ENCODE data around the gene RIMBP2. TPM values are rescaled to one million over a fixed set of nuclear protein-coding genes. Genes with fewer than 3 reads are reported as not detected.

The RIMBP2 gene
- total and polyA plus RNA-seq, 2 experiments from 2014 or later = 0.31 to 0.37 TPM

DNA sequence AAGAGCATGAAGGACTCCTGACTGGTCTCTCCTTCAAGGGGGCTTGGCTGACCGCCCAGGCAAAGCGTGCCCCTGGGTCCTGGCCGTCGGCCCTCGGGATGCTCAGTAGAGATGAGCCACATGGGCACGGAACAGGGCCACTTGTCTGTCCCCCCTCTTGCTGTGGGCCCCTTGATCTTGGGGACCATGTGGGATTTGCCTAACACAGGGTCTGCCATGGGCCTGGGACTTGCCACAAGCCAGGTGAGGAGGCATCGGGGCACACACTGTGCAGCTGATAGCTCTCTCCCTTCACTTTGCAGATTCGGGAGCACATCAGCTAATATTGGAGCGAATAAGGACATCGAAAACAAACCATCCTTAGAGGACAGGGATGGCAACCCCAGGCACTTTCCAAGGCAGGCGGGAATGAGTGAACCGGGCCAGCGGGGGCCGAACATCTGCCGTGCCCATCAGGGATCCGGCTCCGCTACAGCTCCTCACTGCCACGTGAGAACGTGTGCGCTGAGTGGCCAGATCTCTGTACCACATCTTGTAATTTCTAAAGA lies 290.3 kb downstream of the RIMBP2 start:
- Histone ChIP-seq H4K20me1 (replicated peaks; ENCODE audit: insufficient read depth) (no peaks in the 10 kb centered on the region), H3K4me3 (no peak overlapping the region), H3K27ac (ENCODE audit: low read depth) (no peak overlapping the region), H3K27me3 (ENCODE audit: insufficient read depth) (no peaks in the 10 kb centered on the region), H3K4me1 (ENCODE audit: insufficient read depth) (no peaks in the 10 kb centered on the region), H3K4me2 (no peak overlapping the region), H3K9me2 (ENCODE audit: insufficient read depth) (no peaks in the 10 kb centered on the region), H3F3A (replicated peaks; ENCODE audit: low read depth) (no peaks in the 10 kb centered on the region), H2AFZ (no peak overlapping the region), H3K79me2 (replicated peaks; ENCODE audit: insufficient read depth) (no peaks in the 10 kb centered on the region), H3K36me3 (ENCODE audit: insufficient read depth) (no peaks in the 10 kb centered on the region)
- Mint-ChIP-seq H3K4me3 (no peak overlapping the region), H3K4me1 (no peaks in the 10 kb centered on the region; the same call in 2 of the 3 replicates), H3K36me3 (ENCODE audit: low read depth) (peaks cover 36% of the 10 kb centered on the region), H3K27me3 (ENCODE audit: insufficient read depth, low read depth, poor library complexity) (peaks cover 5% of the 10 kb centered on the region), H3K9me3 (peaks cover 94% of the 10 kb centered on the region), H3K27ac (no peak overlapping the region)
- TF ChIP-seq, protein P1, sequence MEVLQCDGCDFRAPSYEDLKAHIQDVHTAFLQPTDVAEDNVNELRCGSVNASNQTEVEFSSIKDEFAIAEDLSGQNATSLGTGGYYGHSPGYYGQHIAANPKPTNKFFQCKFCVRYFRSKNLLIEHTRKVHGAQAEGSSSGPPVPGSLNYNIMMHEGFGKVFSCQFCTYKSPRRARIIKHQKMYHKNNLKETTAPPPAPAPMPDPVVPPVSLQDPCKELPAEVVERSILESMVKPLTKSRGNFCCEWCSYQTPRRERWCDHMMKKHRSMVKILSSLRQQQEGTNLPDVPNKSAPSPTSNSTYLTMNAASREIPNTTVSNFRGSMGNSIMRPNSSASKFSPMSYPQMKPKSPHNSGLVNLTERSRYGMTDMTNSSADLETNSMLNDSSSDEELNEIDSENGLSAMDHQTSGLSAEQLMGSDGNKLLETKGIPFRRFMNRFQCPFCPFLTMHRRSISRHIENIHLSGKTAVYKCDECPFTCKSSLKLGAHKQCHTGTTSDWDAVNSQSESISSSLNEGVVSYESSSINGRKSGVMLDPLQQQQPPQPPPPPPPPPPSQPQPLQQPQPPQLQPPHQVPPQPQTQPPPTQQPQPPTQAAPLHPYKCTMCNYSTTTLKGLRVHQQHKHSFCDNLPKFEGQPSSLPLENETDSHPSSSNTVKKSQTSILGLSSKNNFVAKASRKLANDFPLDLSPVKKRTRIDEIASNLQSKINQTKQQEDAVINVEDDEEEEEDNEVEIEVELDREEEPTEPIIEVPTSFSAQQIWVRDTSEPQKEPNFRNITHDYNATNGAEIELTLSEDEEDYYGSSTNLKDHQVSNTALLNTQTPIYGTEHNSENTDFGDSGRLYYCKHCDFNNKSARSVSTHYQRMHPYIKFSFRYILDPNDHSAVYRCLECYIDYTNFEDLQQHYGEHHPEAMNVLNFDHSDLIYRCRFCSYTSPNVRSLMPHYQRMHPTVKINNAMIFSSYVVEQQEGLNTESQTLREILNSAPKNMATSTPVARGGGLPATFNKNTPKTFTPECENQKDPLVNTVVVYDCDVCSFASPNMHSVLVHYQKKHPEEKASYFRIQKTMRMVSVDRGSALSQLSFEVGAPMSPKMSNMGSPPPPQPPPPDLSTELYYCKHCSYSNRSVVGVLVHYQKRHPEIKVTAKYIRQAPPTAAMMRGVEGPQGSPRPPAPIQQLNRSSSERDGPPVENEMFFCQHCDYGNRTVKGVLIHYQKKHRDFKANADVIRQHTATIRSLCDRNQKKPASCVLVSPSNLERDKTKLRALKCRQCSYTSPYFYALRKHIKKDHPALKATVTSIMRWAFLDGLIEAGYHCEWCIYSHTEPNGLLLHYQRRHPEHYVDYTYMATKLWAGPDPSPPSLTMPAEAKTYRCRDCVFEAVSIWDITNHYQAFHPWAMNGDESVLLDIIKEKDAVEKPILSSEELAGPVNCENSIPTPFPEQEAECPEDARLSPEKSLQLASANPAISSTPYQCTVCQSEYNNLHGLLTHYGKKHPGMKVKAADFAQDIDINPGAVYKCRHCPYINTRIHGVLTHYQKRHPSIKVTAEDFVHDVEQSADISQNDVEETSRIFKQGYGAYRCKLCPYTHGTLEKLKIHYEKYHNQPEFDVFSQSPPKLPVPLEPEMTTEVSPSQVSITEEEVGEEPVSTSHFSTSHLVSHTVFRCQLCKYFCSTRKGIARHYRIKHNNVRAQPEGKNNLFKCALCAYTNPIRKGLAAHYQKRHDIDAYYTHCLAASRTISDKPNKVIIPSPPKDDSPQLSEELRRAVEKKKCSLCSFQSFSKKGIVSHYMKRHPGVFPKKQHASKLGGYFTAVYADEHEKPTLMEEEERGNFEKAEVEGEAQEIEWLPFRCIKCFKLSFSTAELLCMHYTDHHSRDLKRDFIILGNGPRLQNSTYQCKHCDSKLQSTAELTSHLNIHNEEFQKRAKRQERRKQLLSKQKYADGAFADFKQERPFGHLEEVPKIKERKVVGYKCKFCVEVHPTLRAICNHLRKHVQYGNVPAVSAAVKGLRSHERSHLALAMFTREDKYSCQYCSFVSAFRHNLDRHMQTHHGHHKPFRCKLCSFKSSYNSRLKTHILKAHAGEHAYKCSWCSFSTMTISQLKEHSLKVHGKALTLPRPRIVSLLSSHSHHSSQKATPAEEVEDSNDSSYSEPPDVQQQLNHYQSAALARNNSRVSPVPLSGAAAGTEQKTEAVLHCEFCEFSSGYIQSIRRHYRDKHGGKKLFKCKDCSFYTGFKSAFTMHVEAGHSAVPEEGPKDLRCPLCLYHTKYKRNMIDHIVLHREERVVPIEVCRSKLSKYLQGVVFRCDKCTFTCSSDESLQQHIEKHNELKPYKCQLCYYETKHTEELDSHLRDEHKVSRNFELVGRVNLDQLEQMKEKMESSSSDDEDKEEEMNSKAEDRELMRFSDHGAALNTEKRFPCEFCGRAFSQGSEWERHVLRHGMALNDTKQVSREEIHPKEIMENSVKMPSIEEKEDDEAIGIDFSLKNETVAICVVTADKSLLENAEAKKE (CRISPR knock-in tag; IDR thresholded peaks at IDR 0.05) = no peak
- TF ChIP-seq CREB1 (CRISPR knock-in tag; IDR thresholded peaks at IDR 0.05; ENCODE audit: low read depth) (no peak), ZNF331 (CRISPR knock-in tag; IDR thresholded peaks at IDR 0.05; ENCODE audit: low read depth) (no peak), EZH2 (IDR thresholded peaks at IDR 0.05; ENCODE audit: low read depth, unreplicated experiment) (no peak), NANOG (IDR thresholded peaks at IDR 0.05; ENCODE audit: borderline replicate concordance) (no peak), EZH2phosphoT487 (IDR thresholded peaks at IDR 0.05; ENCODE audit: unreplicated experiment) (no peak), ZNF114 (CRISPR knock-in tag; IDR thresholded peaks at IDR 0.05) (no peak), JUNB (IDR thresholded peaks at IDR 0.05; ENCODE audit: unreplicated experiment) (no peak), POLR2AphosphoS5 (IDR thresholded peaks at IDR 0.05; ENCODE audit: low read depth) (no peak), STAT1 (IDR thresholded peaks at IDR 0.05; ENCODE audit: unreplicated experiment) (no peak)
- TF ChIP-seq, protein P2, sequence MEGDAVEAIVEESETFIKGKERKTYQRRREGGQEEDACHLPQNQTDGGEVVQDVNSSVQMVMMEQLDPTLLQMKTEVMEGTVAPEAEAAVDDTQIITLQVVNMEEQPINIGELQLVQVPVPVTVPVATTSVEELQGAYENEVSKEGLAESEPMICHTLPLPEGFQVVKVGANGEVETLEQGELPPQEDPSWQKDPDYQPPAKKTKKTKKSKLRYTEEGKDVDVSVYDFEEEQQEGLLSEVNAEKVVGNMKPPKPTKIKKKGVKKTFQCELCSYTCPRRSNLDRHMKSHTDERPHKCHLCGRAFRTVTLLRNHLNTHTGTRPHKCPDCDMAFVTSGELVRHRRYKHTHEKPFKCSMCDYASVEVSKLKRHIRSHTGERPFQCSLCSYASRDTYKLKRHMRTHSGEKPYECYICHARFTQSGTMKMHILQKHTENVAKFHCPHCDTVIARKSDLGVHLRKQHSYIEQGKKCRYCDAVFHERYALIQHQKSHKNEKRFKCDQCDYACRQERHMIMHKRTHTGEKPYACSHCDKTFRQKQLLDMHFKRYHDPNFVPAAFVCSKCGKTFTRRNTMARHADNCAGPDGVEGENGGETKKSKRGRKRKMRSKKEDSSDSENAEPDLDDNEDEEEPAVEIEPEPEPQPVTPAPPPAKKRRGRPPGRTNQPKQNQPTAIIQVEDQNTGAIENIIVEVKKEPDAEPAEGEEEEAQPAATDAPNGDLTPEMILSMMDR (conservative IDR thresholded peaks at IDR 0.05; ENCODE audit: low read depth in 2 of 2) = no peak
- TF ChIP-seq, protein P3, sequence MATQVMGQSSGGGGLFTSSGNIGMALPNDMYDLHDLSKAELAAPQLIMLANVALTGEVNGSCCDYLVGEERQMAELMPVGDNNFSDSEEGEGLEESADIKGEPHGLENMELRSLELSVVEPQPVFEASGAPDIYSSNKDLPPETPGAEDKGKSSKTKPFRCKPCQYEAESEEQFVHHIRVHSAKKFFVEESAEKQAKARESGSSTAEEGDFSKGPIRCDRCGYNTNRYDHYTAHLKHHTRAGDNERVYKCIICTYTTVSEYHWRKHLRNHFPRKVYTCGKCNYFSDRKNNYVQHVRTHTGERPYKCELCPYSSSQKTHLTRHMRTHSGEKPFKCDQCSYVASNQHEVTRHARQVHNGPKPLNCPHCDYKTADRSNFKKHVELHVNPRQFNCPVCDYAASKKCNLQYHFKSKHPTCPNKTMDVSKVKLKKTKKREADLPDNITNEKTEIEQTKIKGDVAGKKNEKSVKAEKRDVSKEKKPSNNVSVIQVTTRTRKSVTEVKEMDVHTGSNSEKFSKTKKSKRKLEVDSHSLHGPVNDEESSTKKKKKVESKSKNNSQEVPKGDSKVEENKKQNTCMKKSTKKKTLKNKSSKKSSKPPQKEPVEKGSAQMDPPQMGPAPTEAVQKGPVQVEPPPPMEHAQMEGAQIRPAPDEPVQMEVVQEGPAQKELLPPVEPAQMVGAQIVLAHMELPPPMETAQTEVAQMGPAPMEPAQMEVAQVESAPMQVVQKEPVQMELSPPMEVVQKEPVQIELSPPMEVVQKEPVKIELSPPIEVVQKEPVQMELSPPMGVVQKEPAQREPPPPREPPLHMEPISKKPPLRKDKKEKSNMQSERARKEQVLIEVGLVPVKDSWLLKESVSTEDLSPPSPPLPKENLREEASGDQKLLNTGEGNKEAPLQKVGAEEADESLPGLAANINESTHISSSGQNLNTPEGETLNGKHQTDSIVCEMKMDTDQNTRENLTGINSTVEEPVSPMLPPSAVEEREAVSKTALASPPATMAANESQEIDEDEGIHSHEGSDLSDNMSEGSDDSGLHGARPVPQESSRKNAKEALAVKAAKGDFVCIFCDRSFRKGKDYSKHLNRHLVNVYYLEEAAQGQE (IDR thresholded peaks at IDR 0.05; ENCODE audit: unreplicated experiment) = no peak
- TF ChIP-seq, protein P4, sequence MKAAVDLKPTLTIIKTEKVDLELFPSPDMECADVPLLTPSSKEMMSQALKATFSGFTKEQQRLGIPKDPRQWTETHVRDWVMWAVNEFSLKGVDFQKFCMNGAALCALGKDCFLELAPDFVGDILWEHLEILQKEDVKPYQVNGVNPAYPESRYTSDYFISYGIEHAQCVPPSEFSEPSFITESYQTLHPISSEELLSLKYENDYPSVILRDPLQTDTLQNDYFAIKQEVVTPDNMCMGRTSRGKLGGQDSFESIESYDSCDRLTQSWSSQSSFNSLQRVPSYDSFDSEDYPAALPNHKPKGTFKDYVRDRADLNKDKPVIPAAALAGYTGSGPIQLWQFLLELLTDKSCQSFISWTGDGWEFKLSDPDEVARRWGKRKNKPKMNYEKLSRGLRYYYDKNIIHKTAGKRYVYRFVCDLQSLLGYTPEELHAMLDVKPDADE (IDR thresholded peaks at IDR 0.05) = no peak
- ATAC-seq = no peak
- DNase-seq (ENCODE audit: low spot score) = no peak
